Stimulated activated CD8-positive, alpha-beta memory T cell treated with anti-CD3 and anti-CD28 coated beads, Interleukin-15, amount 100 ng/mL, for 4 hours (primary cell): ENCODE measurements around the gene HPCAL1.

Source experiments
- DNase-seq, 2 donors: peaks; one replicate each; pipeline ENCODE4 v3.0.0-alpha.2; 2020; ENCODE audit warnings: low read depth in 2 of 2

The HPCAL1 gene

GRCh38 chr2:10335046-10335840 lies 32.5 kb downstream of the HPCAL1 start:
- DNase-seq, result no peak

GRCh38 chr2:10336283-10336682 lies 33.6 kb downstream of the HPCAL1 start:
- DNase-seq, result no peak

GRCh38 chr2:10337449-10338269 lies 35.0 kb downstream of the HPCAL1 start:
- no peak for DNase-seq

GRCh38 chr2:10338270-10339188 lies 35.8 kb downstream of the HPCAL1 start:
- DNase-seq, result no peak

- no peak for DNase-seq
Observed at GRCh38 chr2:10339647-10340592, 37.2 kb downstream of the HPCAL1 start.

- no peak for DNase-seq
Observed at GRCh38 chr2:10340593-10340975, 37.9 kb downstream of the HPCAL1 start.

- DNase-seq, result no peak
Observed at GRCh38 chr2:10341193-10341592, 38.5 kb downstream of the HPCAL1 start.

GRCh38 chr2:10342245-10342951 lies 39.7 kb downstream of the HPCAL1 start:
- no peak for DNase-seq

- DNase-seq, result no peak
Observed at GRCh38 chr2:10343191-10343590, 40.5 kb downstream of the HPCAL1 start.

GRCh38 chr2:10343658-10344057 lies 41.0 kb downstream of the HPCAL1 start:
- DNase-seq, result no peak

GRCh38 chr2:10344105-10345066 lies 41.7 kb downstream of the HPCAL1 start:
- DNase-seq, result no peak

- DNase-seq, result no peak
Observed at GRCh38 chr2:10345126-10345525, 42.4 kb downstream of the HPCAL1 start.

GRCh38 chr2:10345813-10346212 lies 43.1 kb downstream of the HPCAL1 start:
- no peak for DNase-seq

- DNase-seq, result no peak
Observed at GRCh38 chr2:10346929-10347561, 44.3 kb downstream of the HPCAL1 start.

GRCh38 chr2:10347562-10347948 lies 44.9 kb downstream of the HPCAL1 start:
- DNase-seq, result no peak

GRCh38 chr2:10348891-10349290 lies 46.2 kb downstream of the HPCAL1 start:
- no peak for DNase-seq

GRCh38 chr2:10350761-10351160 lies 48.1 kb downstream of the HPCAL1 start:
- no peak for DNase-seq

GRCh38 chr2:10352361-10352760 lies 49.7 kb downstream of the HPCAL1 start:
- no peak for DNase-seq

GRCh38 chr2:10352972-10353371 lies 50.3 kb downstream of the HPCAL1 start:
- DNase-seq, result no peak
